ENCODE results near the gene SLC2A11. TPM values are rescaled to one million over a fixed set of nuclear protein-coding genes. Genes with fewer than 3 reads are reported as not detected.

SLC2A11 gene, protein sequence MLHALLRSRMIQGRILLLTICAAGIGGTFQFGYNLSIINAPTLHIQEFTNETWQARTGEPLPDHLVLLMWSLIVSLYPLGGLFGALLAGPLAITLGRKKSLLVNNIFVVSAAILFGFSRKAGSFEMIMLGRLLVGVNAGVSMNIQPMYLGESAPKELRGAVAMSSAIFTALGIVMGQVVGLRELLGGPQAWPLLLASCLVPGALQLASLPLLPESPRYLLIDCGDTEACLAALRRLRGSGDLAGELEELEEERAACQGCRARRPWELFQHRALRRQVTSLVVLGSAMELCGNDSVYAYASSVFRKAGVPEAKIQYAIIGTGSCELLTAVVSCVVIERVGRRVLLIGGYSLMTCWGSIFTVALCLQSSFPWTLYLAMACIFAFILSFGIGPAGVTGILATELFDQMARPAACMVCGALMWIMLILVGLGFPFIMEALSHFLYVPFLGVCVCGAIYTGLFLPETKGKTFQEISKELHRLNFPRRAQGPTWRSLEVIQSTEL
- 0.50 and 3.0 TPM in 2 replicates for total RNA-seq (2014; rRNA removed; shearing (Covaris generic))

DNA sequence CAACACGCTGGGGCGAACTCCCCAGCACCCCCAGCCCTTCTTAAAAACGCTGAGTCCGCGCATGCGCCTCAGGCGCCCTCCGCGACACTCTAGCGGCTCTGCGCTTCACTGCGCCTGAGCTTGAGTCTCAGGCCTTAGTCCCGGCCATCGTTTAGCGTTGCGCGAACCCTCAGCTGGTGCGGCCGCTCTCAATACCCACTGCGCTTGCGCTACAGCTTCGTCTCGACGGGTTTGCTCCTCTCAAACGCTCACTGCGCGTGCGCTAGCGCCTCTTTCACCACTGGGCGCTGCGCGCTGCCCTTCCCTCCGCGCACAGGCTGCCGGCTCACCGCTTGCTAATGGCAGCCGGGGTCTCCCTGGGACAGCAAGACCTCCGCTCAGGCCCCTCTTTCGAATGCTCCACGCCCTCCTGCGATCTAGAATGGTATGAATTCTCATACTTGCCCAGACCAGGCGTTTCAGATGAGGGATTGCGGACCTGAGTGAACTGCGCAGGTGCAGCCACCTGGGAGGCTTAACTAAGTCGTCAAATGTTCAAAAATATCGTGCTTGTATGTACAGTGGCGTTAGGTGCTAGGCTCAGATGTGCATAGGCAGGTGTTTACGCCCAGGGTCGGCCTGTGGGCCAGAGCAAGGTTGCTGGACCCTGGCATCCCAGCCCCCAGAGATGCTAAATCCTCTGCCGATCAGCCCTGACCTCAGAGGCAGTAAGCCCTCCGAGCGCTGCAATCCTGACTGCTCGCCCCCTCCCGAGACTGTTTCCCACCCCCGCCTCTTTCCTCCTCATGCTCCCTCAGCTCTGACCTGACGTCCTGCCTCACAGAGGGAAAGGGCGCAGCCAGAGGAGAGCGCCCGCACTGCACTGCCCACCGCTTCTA, at the start of gene SLC2A11:
SLC2A11 (plus strand) TSS at position 270 of the 878 bp plus-strand sequence; CDS start at position 395, 125 bp downstream.
- Histone ChIP-seq H3K4me3 (peak within 1 kb of the TSS; percentile 39), H3K27me3 (replicated peaks) (no peaks in the 10 kb centered on the region), H3K27ac (no peak within 1 kb of the TSS), H3K36me3 (no peaks in the 10 kb centered on the region), H3K9me3 (replicated peaks) (no peaks in the 10 kb centered on the region), H3K4me1 (replicated peaks) (peaks cover 11% of the 10 kb centered on the region)
- peak; percentile 73 to 98 for DNase-seq (ENCODE audit: low read depth in 1 of 2, low spot score in 2 of 2)

DNA sequence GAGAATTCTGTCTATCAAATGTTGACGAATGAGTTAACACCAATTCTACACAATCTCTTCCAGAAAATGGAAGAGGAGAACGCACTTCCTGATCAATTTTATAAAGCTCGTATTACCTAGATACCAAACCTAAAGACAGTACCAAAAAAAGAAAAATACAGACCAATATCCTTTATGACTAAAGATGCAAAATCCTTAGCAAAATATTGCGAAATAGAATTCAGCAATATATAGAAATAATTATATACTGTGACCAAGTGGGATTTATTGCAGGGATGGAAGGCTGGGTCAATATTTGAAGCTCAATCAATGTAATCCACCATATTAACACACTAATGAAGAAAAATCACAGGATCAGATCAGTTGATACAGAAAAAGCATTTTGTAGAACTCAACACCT, 45.3 kb upstream of the SLC2A11 start:
- H3K9me3 ChIP-seq (replicated peaks): no peaks in the 10 kb centered on the region
- H3K36me3 ChIP-seq: peaks cover 60% of the 10 kb centered on the region
- DNase-seq (ENCODE audit: low read depth in 1 of 2, low spot score in 2 of 2): no peak
- H3K4me1 ChIP-seq (replicated peaks): no peaks in the 10 kb centered on the region
- no peak overlapping the region for H3K4me3 ChIP-seq
- H3K27me3 ChIP-seq (replicated peaks): no peaks in the 10 kb centered on the region
- no peak overlapping the region for H3K27ac ChIP-seq

DNA sequence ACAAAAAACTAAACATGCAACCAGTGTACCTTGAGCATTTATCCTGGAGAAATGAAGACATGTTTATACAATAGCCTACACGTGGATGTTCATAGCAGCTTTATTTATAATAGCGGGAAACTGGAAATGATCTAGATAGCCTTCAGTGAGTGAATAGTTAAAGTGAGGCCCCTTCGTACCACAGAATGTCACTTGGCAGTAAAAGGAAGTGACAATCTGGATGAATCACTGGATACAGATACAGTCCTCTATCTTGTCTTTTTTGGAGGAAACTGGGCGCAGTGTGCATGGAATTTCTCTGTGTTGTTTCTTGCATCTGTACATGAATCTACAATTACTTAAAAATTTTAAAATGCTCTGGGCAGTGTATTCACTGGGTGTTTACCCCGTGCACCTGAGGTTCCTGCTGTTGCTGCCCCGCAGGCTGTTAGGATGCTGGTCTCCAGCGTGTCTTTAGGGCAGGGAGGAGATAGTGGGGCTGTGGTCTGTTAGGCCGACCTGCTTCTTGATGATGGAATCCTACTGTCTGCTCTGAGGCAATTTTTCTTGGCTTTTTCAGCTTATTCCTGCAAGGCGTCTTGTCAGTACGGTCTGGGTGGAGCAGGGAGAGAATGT, 42.0 kb upstream of the SLC2A11 start:
- Histone ChIP-seq H3K9me3 (replicated peaks) (no peaks in the 10 kb centered on the region), H3K27ac (no peak overlapping the region), H3K27me3 (replicated peaks) (no peaks in the 10 kb centered on the region), H3K36me3 (peaks cover 89% of the 10 kb centered on the region), H3K4me3 (no peak overlapping the region), H3K4me1 (replicated peaks) (peaks cover 1% of the 10 kb centered on the region; the same call in 1 of the 2 replicates)
- no peak for DNase-seq (ENCODE audit: low read depth in 1 of 2, low spot score in 2 of 2)

DNA sequence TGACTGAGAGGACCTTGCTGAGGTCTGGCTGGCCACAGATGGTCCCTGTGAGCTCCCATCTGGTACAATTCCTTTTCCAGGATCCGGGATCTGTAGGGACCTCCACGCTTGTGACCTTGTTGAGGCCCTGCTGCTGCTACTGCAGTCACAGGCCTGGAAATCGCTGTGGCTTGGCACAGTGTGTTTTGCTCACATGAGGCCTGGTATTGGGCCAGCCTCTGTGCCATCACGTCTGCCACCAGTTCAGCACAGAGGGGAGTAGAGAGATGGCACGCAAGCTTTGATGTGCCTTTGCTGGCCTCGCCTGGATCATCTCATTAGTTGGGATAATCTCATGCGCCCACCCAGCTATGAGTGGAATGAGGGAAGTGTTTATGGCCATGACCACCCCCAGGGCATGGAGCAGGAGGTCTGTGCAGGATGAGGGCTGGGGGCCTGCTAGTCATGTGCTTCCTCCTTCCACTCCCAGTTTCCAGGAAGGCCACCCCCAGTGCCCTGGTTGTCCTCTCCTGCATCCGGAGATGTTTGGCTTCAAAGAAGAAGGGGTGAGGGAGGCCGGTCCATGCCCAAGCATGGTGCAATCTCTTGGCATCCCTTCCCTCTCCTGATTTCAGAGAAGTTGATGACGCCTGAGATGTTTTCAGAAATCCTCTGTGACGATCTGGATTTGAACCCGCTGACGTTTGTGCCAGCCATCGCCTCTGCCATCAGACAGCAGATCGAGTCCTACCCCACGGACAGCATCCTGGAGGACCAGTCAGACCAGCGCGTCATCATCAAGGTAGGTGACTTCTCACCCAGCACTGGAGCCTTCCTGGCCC, 41.3 kb upstream of the SLC2A11 start:
- peaks cover 3% of the 10 kb centered on the region; the same call in 1 of the 2 replicates for H3K4me1 ChIP-seq (replicated peaks)
- H3K27ac ChIP-seq: no peak overlapping the region
- H3K27me3 ChIP-seq (replicated peaks): no peaks in the 10 kb centered on the region
- H3K4me3 ChIP-seq: no peak overlapping the region
- peaks cover 91% of the 10 kb centered on the region for H3K36me3 ChIP-seq
- DNase-seq (ENCODE audit: low read depth in 1 of 2, low spot score in 2 of 2): no peak
- no peaks in the 10 kb centered on the region for H3K9me3 ChIP-seq (replicated peaks)

DNA sequence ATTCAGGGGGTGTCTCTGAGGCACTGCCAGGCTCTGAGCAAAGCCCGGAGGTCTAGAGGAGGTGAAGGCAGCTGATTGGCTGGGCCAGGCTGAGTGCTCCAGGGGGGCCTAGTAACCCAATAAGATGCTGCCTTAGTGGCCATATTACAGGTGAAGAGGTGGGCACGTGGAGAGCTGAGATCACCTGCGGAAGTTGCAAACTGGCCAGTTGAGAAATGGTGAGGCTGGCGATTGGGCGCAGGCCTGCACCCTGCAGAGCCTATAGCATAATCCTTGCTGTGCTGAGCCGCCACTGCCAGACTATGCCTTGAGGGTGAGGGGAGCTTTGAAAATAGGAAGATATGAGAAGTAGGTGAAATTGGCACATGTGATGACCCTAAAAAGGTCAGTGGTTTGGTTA, 40.5 kb upstream of the SLC2A11 start:
- Histone ChIP-seq H3K9me3 (replicated peaks) (no peaks in the 10 kb centered on the region), H3K27ac (no peak overlapping the region), H3K36me3 (peaks cover 93% of the 10 kb centered on the region), H3K4me3 (no peak overlapping the region), H3K27me3 (replicated peaks) (no peaks in the 10 kb centered on the region), H3K4me1 (replicated peaks) (peaks cover 3% of the 10 kb centered on the region; the same call in 1 of the 2 replicates)
- DNase-seq (ENCODE audit: low read depth in 1 of 2, low spot score in 2 of 2): no peak

DNA sequence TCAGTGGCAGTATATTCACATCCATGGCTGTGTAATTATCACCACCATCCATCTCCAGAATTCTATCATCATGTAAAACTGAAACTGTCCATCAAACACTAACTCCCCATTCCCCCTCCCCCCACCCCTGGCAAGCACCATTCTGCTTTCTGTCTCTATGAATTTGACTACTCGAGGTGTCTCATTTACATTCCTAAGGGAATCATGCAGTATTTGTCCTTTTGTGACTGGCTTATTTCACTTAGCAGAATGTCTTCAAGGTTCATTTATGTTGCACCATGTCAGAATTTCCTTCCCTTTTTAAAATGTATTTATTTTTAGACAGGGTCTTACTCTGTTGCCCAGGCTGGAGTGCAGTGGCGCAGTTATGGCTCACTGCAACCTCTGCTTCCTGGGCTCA, 39.1 kb upstream of the SLC2A11 start:
- H3K36me3 ChIP-seq: peaks cover 93% of the 10 kb centered on the region

DNA sequence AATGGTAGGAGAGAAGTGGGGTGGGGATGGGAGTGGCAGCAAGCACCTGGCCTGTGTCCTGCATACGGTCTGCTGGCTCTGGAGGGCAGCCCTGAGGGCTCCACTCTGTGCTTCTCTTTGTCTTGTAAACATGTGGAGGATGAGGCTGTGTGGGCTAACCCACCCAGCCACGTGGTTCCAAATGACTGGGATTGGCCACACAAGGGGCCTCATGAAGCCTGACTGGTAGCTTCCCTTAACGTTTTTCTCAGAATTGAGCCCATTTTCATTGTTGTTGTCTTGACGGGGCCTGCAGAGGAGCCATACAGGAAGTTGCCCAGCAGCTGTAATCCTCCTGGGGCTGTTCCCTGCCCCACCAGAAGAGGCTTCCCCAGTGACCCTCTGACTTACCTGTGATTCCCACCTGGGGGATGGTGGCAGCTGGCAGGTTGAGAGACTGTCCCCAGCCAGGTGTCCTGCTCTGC, 36.9 kb upstream of the SLC2A11 start:
- H3K36me3 ChIP-seq: peaks cover 96% of the 10 kb centered on the region
- no peak overlapping the region for H3K27ac ChIP-seq
- H3K4me3 ChIP-seq: no peak overlapping the region
- H3K4me1 ChIP-seq (replicated peaks): peaks cover 7% of the 10 kb centered on the region
- H3K27me3 ChIP-seq (replicated peaks): no peaks in the 10 kb centered on the region
- no peak for DNase-seq (ENCODE audit: low read depth in 1 of 2, low spot score in 2 of 2)
- no peaks in the 10 kb centered on the region for H3K9me3 ChIP-seq (replicated peaks)

More for the DNA sequence above, 39.1 kb upstream of the SLC2A11 start:
- no peak for DNase-seq (ENCODE audit: low read depth in 1 of 2, low spot score in 2 of 2)
- Histone ChIP-seq H3K27me3 (replicated peaks) (no peaks in the 10 kb centered on the region), H3K4me1 (replicated peaks) (peaks cover 3% of the 10 kb centered on the region; the same call in 1 of the 2 replicates), H3K9me3 (replicated peaks) (no peaks in the 10 kb centered on the region), H3K27ac (no peak overlapping the region), H3K4me3 (no peak overlapping the region)

DNA sequence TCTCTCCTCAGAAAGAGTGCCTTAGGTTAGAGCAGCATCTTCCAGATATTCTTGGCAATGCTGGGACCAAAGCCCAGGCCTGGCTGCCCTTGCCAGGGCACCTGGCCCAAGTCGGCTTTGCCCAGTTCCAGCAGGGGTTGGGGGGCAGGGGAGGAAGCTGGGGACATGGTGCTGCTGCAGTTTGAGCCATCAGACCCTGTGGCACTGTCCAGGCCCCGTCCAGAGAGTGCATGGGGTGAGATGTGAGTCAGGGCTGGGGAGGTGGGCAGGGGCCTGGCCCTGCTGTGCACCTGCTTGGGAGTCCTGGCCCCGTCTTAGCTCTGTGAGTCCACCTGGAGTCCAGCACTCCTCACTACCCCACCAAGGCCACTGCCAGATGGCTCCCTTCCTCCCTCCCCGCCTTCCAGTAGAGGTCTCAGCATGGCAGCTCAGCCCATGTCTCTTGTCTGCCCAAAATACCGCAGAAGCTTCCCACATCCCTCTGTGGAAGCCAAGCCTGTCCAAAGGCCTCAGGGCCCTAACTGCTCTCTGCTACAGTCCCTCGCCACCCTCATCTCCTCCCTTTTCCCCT, 35.5 kb upstream of the SLC2A11 start:
- DNase-seq (ENCODE audit: low read depth in 1 of 2, low spot score in 2 of 2): no peak
- H3K4me3 ChIP-seq: no peak overlapping the region
- H3K27ac ChIP-seq: no peak overlapping the region
- no peaks in the 10 kb centered on the region for H3K27me3 ChIP-seq (replicated peaks)
- no peaks in the 10 kb centered on the region for H3K9me3 ChIP-seq (replicated peaks)
- H3K36me3 ChIP-seq: peaks cover 96% of the 10 kb centered on the region
- peaks cover 21% of the 10 kb centered on the region for H3K4me1 ChIP-seq (replicated peaks)

DNA sequence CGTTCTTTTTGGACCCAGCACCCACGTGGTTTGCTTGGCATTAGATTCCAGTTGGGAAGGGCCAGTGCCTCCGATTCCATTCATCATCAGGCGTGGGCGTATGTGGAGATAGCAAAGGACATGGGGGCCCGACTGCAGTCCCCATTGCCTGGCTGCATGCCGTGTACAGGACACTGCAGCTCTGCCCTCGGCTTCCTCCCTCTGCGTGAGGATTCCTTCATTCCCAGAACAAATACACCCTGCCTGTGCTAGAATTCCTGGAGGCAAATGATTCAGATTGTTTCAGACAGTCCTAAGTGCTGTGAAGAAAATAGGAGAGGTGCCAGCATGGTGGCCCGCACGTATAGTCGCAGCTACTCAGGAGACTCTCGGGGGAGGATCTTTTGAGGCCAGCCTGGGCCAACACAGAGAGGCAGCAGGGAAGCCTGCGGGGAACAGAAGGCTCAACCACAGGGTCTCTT, 34.3 kb upstream of the SLC2A11 start:
- Histone ChIP-seq H3K36me3 (peaks cover 96% of the 10 kb centered on the region), H3K9me3 (replicated peaks) (no peaks in the 10 kb centered on the region), H3K27me3 (replicated peaks) (no peaks in the 10 kb centered on the region), H3K27ac (no peak overlapping the region), H3K4me3 (no peak overlapping the region), H3K4me1 (replicated peaks) (peaks cover 23% of the 10 kb centered on the region)
- no peak for DNase-seq (ENCODE audit: low read depth in 1 of 2, low spot score in 2 of 2)

DNA sequence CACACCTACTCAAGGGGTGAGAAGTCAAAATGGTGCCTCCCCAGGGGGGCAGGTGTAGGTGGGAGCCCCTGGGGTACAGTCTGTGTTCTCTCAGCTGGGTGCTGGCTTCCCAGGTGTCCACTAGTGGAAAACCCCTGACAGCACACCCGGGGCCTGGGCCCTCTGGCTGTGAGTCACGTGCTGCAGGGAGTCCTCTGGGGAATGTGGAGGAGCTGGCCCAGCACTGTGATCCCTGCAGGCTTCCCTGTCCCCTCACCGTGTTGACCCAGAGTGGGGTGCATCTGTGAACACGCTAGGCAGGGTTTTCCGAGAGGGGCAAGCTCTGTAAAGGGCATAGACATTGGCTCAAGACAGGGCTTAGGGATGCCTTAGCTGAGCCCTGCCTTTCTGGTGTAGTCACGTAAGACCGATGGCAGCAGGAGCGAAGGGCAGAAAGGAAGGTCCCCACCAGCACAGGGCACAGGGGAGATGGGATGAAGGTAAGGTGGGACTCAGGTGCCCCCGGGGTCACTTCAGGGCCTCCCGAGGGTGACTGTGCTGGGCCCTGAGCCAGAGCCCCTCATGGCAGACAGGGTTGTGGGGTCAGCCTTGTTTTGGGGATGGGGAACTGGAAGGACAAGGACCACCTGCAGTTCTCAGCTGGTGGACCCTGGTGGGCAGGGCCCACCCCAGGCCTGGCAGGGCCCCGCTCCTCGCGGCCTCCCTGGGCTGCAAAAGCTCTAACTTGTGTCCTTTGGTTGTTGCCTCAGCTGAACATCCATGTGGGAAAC, 33.0 kb upstream of the SLC2A11 start:
- Histone ChIP-seq H3K9me3 (replicated peaks) (no peaks in the 10 kb centered on the region), H3K4me3 (no peak overlapping the region), H3K4me1 (replicated peaks) (peaks cover 35% of the 10 kb centered on the region), H3K27ac (no peak overlapping the region), H3K36me3 (peaks cover 96% of the 10 kb centered on the region), H3K27me3 (replicated peaks) (no peaks in the 10 kb centered on the region)
- no peak for DNase-seq (ENCODE audit: low read depth in 1 of 2, low spot score in 2 of 2)

DNA sequence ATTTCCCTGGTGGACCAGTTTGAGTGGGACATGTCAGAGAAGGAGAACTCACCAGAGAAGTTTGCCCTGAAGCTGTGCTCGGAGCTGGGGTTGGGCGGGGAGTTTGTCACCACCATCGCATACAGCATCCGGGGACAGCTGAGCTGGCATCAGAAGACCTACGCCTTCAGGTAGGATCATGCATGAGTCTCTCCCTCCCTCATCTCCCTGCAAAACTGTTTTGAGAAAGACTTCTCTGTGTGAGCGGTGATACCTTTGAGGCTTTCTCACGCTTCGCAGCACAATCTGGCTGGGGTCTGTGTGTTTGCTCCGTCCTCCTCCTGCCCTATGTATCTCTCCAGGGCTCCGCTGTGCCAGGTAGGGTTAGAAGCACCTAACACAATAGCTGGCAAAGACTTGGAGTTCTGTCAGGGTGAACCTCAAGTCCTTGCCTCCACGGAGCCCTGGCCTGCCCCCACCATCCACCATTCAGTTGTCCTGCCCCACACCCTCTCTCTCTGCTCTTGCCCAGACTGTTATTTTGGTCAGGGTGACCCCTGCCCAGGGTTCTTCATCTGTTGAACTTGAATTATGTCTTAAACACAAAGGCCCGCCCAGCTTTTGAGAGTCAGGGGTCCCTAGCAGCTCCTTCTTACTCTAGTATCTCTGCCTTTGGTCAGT, 32.3 kb upstream of the SLC2A11 start:
- H3K4me3 ChIP-seq: no peak overlapping the region
- DNase-seq (ENCODE audit: low read depth in 1 of 2, low spot score in 2 of 2): no peak
- peak overlapping the region; percentile 24; the same call in 1 of the 2 replicates for H3K27ac ChIP-seq
- peaks cover 42% of the 10 kb centered on the region for H3K4me1 ChIP-seq (replicated peaks)
- peaks cover 89% of the 10 kb centered on the region for H3K36me3 ChIP-seq
- no peaks in the 10 kb centered on the region for H3K27me3 ChIP-seq (replicated peaks)
- H3K9me3 ChIP-seq (replicated peaks): no peaks in the 10 kb centered on the region

All from SJSA1 (cell line).